ENCODE data around the gene EPHX1. TPM values are rescaled to one million over a fixed set of nuclear protein-coding genes. Genes with fewer than 3 reads are reported as not detected.

Gene EPHX1
- total RNA-seq, 4 donors from 2014 or later: 30.3 to 72.8 (median 53.7) TPM

- H3K27ac ChIP-seq: peak overlapping the region; percentile 51
- H3K27me3 ChIP-seq: no peaks in the 10 kb centered on the region
- peaks cover 64% of the 10 kb centered on the region for H3K36me3 ChIP-seq
- no peaks in the 10 kb centered on the region for H3K9me3 ChIP-seq
- WGBS: 67% methylated on average over 8 of the region's 12 CpGs
- TF ChIP-seq POLR2A (IDR thresholded peaks at IDR 0.05) (no peak), EP300 (IDR thresholded peaks at IDR 0.05) (no peak), CTCF (IDR thresholded peaks at IDR 0.05) (no peak), POLR2AphosphoS5 (IDR thresholded peaks at IDR 0.05) (no peak)
- no peak for DNase-seq (ENCODE audit: low spot score in 2 of 2)
- H3K4me3 ChIP-seq: no peak overlapping the region
- peaks cover 45% of the 10 kb centered on the region for H3K4me1 ChIP-seq
Measured at GRCh38 chr1:225875044-225875815, 65.3 kb downstream of the EPHX1 start.

- no peak for TF ChIP-seq POLR2AphosphoS5 (IDR thresholded peaks at IDR 0.05)
- TF ChIP-seq CTCF (IDR thresholded peaks at IDR 0.05): no peak
- no peak for TF ChIP-seq EP300 (IDR thresholded peaks at IDR 0.05)
- no peak for TF ChIP-seq POLR2A (IDR thresholded peaks at IDR 0.05)
- H3K27ac ChIP-seq: peak overlapping the region; percentile 95
- peaks cover 60% of the 10 kb centered on the region for H3K4me1 ChIP-seq
- no peaks in the 10 kb centered on the region for H3K9me3 ChIP-seq
- H3K27me3 ChIP-seq: no peaks in the 10 kb centered on the region
- H3K4me3 ChIP-seq: no peak overlapping the region
- no peak for DNase-seq (ENCODE audit: low spot score in 2 of 2)
- peaks cover 47% of the 10 kb centered on the region for H3K36me3 ChIP-seq
- WGBS: 81% methylated on average over 11 of the region's 12 CpGs
Measured at GRCh38 chr1:225876900-225877510, 67.1 kb downstream of the EPHX1 start.

GRCh38 chr1:225877580-225877979 is 67.7 kb downstream of the EPHX1 start:
- no peak overlapping the region for H3K4me3 ChIP-seq
- H3K27me3 ChIP-seq: no peaks in the 10 kb centered on the region
- H3K27ac ChIP-seq: peak overlapping the region; percentile 95
- no peak for DNase-seq (ENCODE audit: low spot score in 2 of 2)
- no peaks in the 10 kb centered on the region for H3K9me3 ChIP-seq
- TF ChIP-seq CTCF (IDR thresholded peaks at IDR 0.05): peak; percentile 7 to 47
- no peak for TF ChIP-seq EP300 (IDR thresholded peaks at IDR 0.05)
- TF ChIP-seq POLR2AphosphoS5 (IDR thresholded peaks at IDR 0.05): no peak
- no peak for TF ChIP-seq POLR2A (IDR thresholded peaks at IDR 0.05)
- peaks cover 44% of the 10 kb centered on the region for H3K36me3 ChIP-seq
- H3K4me1 ChIP-seq: peaks cover 60% of the 10 kb centered on the region
- WGBS: 47% methylated on average over 10 of the region's 10 CpGs

GRCh38 chr1:225878282-225878681 is 68.4 kb downstream of the EPHX1 start:
- no peak overlapping the region for H3K4me3 ChIP-seq
- H3K4me1 ChIP-seq: peaks cover 65% of the 10 kb centered on the region
- peak overlapping the region; percentile 95 for H3K27ac ChIP-seq

More at GRCh38 chr1:225878282-225878681, 68.4 kb downstream of the EPHX1 start:
- no peak for DNase-seq (ENCODE audit: low spot score in 2 of 2)
- TF ChIP-seq EP300 (IDR thresholded peaks at IDR 0.05): no peak
- no peak for TF ChIP-seq POLR2A (IDR thresholded peaks at IDR 0.05)
- TF ChIP-seq POLR2AphosphoS5 (IDR thresholded peaks at IDR 0.05): no peak
- no peak for TF ChIP-seq CTCF (IDR thresholded peaks at IDR 0.05)
- H3K36me3 ChIP-seq: peaks cover 39% of the 10 kb centered on the region
- H3K9me3 ChIP-seq: no peaks in the 10 kb centered on the region
- no peaks in the 10 kb centered on the region for H3K27me3 ChIP-seq
- WGBS: 81% methylated on average over 4 of the region's 4 CpGs

All from suprapubic skin (tissue), 4 donors.